SU-DHL-6 (cell line): ENCODE measurements around the gene PLD1.

ENCODE experiments used
- H2AFZ ChIP-seq: fragments of 200-600 bp; sonication (generic); 2 replicates; pipeline ENCODE4 v1.6.1; 2014; ENCODE audit warnings: low read depth, mild to moderate bottlenecking, moderate library complexity, mixed read lengths, antibody characterized with exemption, low read length; ENCODE audit not compliant: severe bottlenecking
- H3F3A ChIP-seq: fragments of 200-600 bp; shearing (Covaris generic); 2 replicates; pipeline ENCODE4 v1.6.0; 2016; ENCODE audit warnings: antibody characterized with exemption, mild to moderate bottlenecking; ENCODE audit not compliant: insufficient read depth
- H3K27ac ChIP-seq: fragments of 200-600 bp; sonication (generic); 2 replicates; pipeline ENCODE4 v1.5.1; 2016; ENCODE audit warnings: low read depth, mild to moderate bottlenecking, low read length, moderate library complexity, mixed read lengths
- H3K27me3 ChIP-seq: fragments of 200-600 bp; sonication (generic), shearing (Covaris generic); 2 replicates; pipeline ENCODE4 v1.6.0; 2014; ENCODE audit warnings: mild to moderate bottlenecking, low read length
- H3K36me3 ChIP-seq: fragments of 200-600 bp; sonication (generic); 2 replicates; pipeline ENCODE4 v1.6.1; 2014; ENCODE audit warnings: mild to moderate bottlenecking, low read length, mixed read lengths
- H3K4me2 ChIP-seq: fragments of 300-600, 200-600 bp; shearing (Covaris generic), sonication (generic); 2 replicates; pipeline ENCODE4 v1.6.0; 2014; ENCODE audit warnings: low read length, low read depth, mild to moderate bottlenecking; ENCODE audit not compliant: poor library complexity, severe bottlenecking
- H3K4me3 ChIP-seq: fragments of 200-600 bp; sonication (generic); 2 replicates; pipeline ENCODE4 v1.5.1; 2014; ENCODE audit warnings: antibody characterized with exemption, low read length, mild to moderate bottlenecking, mixed read lengths; ENCODE audit not compliant: insufficient read depth, poor library complexity, severe bottlenecking
- H3K79me2 ChIP-seq: fragments of 200-600 bp; sonication (generic); 2 replicates; pipeline ENCODE4 v1.6.1; 2014; ENCODE audit warnings: mild to moderate bottlenecking, low read length, moderate library complexity; ENCODE audit not compliant: insufficient read depth
- H3K9ac ChIP-seq: fragments of 200-600 bp; sonication (generic); 2 replicates; pipeline ENCODE4 v1.7.0; 2014; ENCODE audit warnings: mild to moderate bottlenecking, low read length
- H3K9me2 ChIP-seq: fragments of 200-600 bp; sonication (generic); replicated peaks from 2 replicates; pipeline ENCODE4 v1.6.1; 2014; ENCODE audit warnings: low read length; ENCODE audit not compliant: insufficient read depth
- H3K9me3 ChIP-seq: fragments of 200-600 bp; sonication (generic); 2 replicates; pipeline ENCODE4 v1.6.1; 2014; ENCODE audit warnings: low read length, mixed read lengths; ENCODE audit not compliant: insufficient read depth
- H4K20me1 ChIP-seq: fragments of 200-600 bp; sonication (generic); 2 replicates; pipeline ENCODE4 v1.6.1; 2014; ENCODE audit warnings: low read depth, mild to moderate bottlenecking, antibody characterized with exemption, low read length, moderate library complexity, mixed read lengths
- EZH2phosphoT487 ChIP-seq: fragments of 200-600 bp; sonication (generic), shearing (Covaris generic); conservative IDR thresholded peaks from 2 replicates; pipeline ENCODE4 v1.6.1; 2018; ENCODE audit warnings: mild to moderate bottlenecking, antibody characterized with exemption, low read length, moderate library complexity, mixed read lengths
- TF ChIP-seq, protein P1 (sequence below): fragments of 200-600 bp; sonication (generic); IDR thresholded peaks from one replicate; pipeline ENCODE4 v1.5.1; 2017; ENCODE audit warnings: antibody characterized with exemption, mild to moderate bottlenecking, low read length, moderate library complexity; ENCODE audit not compliant: insufficient read depth, poor library complexity, severe bottlenecking

Gene PLD1

DNA sequence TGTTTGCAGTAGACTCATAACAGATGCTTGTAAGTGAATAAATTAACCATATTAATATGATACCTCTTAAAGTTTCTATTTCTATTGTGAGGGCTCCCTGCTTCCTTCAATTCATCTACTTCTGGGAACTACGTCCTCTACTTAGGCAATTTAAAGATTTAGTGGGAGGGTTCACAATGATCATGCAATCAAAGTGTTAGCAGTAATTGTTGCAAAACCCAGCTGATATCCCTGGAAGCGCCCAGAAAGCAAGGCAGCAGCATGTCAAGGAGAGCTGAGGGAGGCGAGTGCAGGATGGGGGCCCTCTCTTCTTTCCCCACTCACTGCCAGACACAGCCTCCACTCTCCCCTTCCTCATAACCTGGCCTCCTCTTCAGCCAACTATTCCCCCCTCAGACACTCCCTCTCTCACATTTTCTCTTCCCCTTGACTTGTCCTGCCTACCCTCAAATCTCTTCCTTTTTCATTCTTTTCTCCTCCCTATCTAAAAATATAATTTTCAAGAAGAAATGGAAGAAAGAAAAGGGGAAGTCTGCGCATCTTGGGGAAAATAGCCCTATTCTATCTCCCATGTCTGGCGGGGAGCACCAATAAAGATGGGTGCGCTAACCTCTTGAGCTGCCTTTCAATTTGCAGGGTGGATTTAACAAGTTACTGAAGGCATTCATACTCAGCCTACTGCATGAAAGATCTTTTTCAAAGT, 39.5 kb upstream of the PLD1 start:
- Histone ChIP-seq H2AFZ (no peak overlapping the region), H3K9me3 (peaks cover 7% of the 10 kb centered on the region; the same call in 1 of the 2 replicates), H4K20me1 (no peaks in the 10 kb centered on the region), H3K27ac (no peak overlapping the region), H3K9ac (no peak overlapping the region), H3K4me2 (no peak overlapping the region), H3K9me2 (no peaks in the 10 kb centered on the region), H3F3A (no peaks in the 10 kb centered on the region), H3K4me3 (no peak overlapping the region), H3K27me3 (peaks cover 2% of the 10 kb centered on the region; the same call in 1 of the 2 replicates), H3K36me3 (no peaks in the 10 kb centered on the region), H3K79me2 (no peaks in the 10 kb centered on the region)
- TF ChIP-seq EZH2phosphoT487: no peak
- TF ChIP-seq, protein P1, sequence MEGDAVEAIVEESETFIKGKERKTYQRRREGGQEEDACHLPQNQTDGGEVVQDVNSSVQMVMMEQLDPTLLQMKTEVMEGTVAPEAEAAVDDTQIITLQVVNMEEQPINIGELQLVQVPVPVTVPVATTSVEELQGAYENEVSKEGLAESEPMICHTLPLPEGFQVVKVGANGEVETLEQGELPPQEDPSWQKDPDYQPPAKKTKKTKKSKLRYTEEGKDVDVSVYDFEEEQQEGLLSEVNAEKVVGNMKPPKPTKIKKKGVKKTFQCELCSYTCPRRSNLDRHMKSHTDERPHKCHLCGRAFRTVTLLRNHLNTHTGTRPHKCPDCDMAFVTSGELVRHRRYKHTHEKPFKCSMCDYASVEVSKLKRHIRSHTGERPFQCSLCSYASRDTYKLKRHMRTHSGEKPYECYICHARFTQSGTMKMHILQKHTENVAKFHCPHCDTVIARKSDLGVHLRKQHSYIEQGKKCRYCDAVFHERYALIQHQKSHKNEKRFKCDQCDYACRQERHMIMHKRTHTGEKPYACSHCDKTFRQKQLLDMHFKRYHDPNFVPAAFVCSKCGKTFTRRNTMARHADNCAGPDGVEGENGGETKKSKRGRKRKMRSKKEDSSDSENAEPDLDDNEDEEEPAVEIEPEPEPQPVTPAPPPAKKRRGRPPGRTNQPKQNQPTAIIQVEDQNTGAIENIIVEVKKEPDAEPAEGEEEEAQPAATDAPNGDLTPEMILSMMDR: no peak

DNA sequence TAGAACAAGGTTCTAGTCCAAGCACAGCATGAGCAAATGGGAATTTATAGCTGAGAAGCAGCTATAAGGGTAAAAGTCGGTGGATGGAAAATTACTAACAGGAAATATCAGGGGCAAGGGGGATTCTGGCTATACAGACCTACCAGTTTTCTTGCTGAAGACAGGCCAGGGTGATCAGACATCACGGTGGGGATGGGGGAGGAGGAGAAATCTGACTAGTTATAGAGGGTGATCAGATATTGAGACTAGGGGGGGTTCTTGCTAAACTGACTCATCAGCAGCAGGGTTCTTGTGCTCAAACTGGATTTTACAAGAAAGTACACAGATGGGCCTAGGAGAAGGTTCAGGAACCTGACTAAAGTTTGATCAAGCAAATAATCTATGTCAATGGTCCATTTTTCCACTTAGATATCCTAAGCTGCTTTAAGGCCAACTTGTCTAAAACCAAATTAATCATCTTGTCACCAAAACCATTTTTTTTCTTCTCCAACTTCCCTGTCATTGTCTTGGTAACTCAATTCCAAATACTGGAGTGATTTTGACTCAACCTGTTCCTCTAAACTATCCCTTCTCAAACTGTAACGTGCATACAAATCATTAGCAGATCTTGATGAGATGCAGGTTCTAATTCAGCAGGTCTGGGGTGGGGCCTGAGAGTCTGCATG, 37.4 kb upstream of the PLD1 start:
- no peak overlapping the region for H3K4me3 ChIP-seq
- no peak overlapping the region for H2AFZ ChIP-seq
- no peaks in the 10 kb centered on the region for H3K79me2 ChIP-seq
- no peaks in the 10 kb centered on the region for H3K36me3 ChIP-seq
- H3K9me2 ChIP-seq: no peaks in the 10 kb centered on the region
- H3K9me3 ChIP-seq: no peaks in the 10 kb centered on the region
- H3K9ac ChIP-seq: no peak overlapping the region
- TF ChIP-seq, protein P1: no peak
- TF ChIP-seq EZH2phosphoT487: no peak
- no peaks in the 10 kb centered on the region for H4K20me1 ChIP-seq
- no peaks in the 10 kb centered on the region for H3F3A ChIP-seq
- H3K27ac ChIP-seq: no peak overlapping the region
- no peak overlapping the region for H3K4me2 ChIP-seq
- peaks cover 2% of the 10 kb centered on the region; the same call in 1 of the 2 replicates for H3K27me3 ChIP-seq

DNA sequence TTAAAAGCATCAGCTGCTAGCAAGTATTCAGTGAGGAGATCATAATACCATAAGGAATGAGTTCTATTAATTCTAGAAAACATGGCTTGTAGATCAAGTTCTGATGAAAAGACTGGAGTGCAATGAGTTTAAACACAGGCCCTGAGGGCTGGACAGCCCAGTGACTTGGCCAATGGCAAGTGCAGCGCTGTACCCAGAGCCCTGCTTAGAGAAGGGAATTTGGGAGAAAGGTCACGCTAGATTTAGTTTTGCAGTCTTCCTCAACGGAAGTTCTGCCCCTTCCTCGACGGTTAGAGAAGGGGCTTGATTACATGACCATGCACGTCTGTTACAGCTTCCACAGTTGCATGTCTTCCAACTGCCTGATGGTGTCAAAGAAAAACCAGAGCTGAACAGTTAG, 36.9 kb upstream of the PLD1 start:
- no peaks in the 10 kb centered on the region for H3K9me3 ChIP-seq
- no peaks in the 10 kb centered on the region for H3K9me2 ChIP-seq
- no peak for TF ChIP-seq EZH2phosphoT487
- H3K79me2 ChIP-seq: no peaks in the 10 kb centered on the region
- H4K20me1 ChIP-seq: no peaks in the 10 kb centered on the region
- peaks cover 2% of the 10 kb centered on the region; the same call in 1 of the 2 replicates for H3K27me3 ChIP-seq
- H3F3A ChIP-seq: no peaks in the 10 kb centered on the region
- H3K9ac ChIP-seq: no peak overlapping the region
- no peaks in the 10 kb centered on the region for H3K36me3 ChIP-seq
- H3K4me3 ChIP-seq: no peak overlapping the region
- no peak overlapping the region for H3K4me2 ChIP-seq
- H2AFZ ChIP-seq: no peak overlapping the region
- H3K27ac ChIP-seq: no peak overlapping the region

DNA sequence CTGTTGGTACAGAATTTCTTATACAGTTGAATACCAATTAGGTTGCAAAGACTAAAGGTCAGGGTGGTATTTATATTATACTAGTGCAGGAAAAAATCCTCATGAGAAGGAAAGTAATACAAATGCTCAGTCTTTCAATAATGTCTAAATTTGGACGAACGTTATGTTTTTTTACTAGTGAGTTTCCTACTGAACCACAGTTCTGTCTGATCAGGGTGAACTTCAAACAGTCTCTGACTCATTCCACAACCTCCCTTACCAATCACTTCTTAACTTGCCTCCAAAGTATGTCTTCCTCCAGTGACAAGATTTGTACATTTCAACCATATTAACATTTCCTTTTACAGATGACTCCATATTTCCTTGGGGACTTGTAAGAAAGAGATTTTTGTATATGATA, 36.3 kb upstream of the PLD1 start:
- Histone ChIP-seq H3K9me3 (no peaks in the 10 kb centered on the region), H3K27ac (no peak overlapping the region), H3K79me2 (no peaks in the 10 kb centered on the region), H3K9me2 (no peaks in the 10 kb centered on the region), H3K27me3 (peaks cover 2% of the 10 kb centered on the region; the same call in 1 of the 2 replicates), H3K9ac (no peak overlapping the region), H3F3A (no peaks in the 10 kb centered on the region), H3K36me3 (no peaks in the 10 kb centered on the region), H2AFZ (no peak overlapping the region), H3K4me2 (no peak overlapping the region), H4K20me1 (no peaks in the 10 kb centered on the region), H3K4me3 (no peak overlapping the region)
- TF ChIP-seq, protein P1: no peak
- no peak for TF ChIP-seq EZH2phosphoT487
